SU-DHL-6 (cell line): ENCODE data around the gene ARMC10.

Source experiments
- H2AFZ ChIP-seq: fragments of 200-600 bp; sonication (generic); 2 replicates; pipeline ENCODE4 v1.6.1; 2014; ENCODE audit warnings: low read depth, mild to moderate bottlenecking, moderate library complexity, mixed read lengths, antibody characterized with exemption, low read length; ENCODE audit not compliant: severe bottlenecking
- H3F3A ChIP-seq: fragments of 200-600 bp; shearing (Covaris generic); 2 replicates; pipeline ENCODE4 v1.6.0; 2016; ENCODE audit warnings: antibody characterized with exemption, mild to moderate bottlenecking; ENCODE audit not compliant: insufficient read depth
- H3K27ac ChIP-seq: fragments of 200-600 bp; sonication (generic); 2 replicates; pipeline ENCODE4 v1.5.1; 2016; ENCODE audit warnings: low read depth, mild to moderate bottlenecking, low read length, moderate library complexity, mixed read lengths
- H3K27me3 ChIP-seq: fragments of 200-600 bp; sonication (generic), shearing (Covaris generic); 2 replicates; pipeline ENCODE4 v1.6.0; 2014; ENCODE audit warnings: mild to moderate bottlenecking, low read length
- H3K36me3 ChIP-seq: fragments of 200-600 bp; sonication (generic); 2 replicates; pipeline ENCODE4 v1.6.1; 2014; ENCODE audit warnings: mild to moderate bottlenecking, low read length, mixed read lengths
- H3K4me2 ChIP-seq: fragments of 300-600, 200-600 bp; shearing (Covaris generic), sonication (generic); 2 replicates; pipeline ENCODE4 v1.6.0; 2014; ENCODE audit warnings: low read length, low read depth, mild to moderate bottlenecking; ENCODE audit not compliant: poor library complexity, severe bottlenecking
- H3K4me3 ChIP-seq: fragments of 200-600 bp; sonication (generic); 2 replicates; pipeline ENCODE4 v1.5.1; 2014; ENCODE audit warnings: antibody characterized with exemption, low read length, mild to moderate bottlenecking, mixed read lengths; ENCODE audit not compliant: insufficient read depth, poor library complexity, severe bottlenecking
- H3K79me2 ChIP-seq: fragments of 200-600 bp; sonication (generic); 2 replicates; pipeline ENCODE4 v1.6.1; 2014; ENCODE audit warnings: mild to moderate bottlenecking, low read length, moderate library complexity; ENCODE audit not compliant: insufficient read depth
- H3K9ac ChIP-seq: fragments of 200-600 bp; sonication (generic); 2 replicates; pipeline ENCODE4 v1.7.0; 2014; ENCODE audit warnings: mild to moderate bottlenecking, low read length
- H3K9me2 ChIP-seq: fragments of 200-600 bp; sonication (generic); replicated peaks from 2 replicates; pipeline ENCODE4 v1.6.1; 2014; ENCODE audit warnings: low read length; ENCODE audit not compliant: insufficient read depth
- H3K9me3 ChIP-seq: fragments of 200-600 bp; sonication (generic); 2 replicates; pipeline ENCODE4 v1.6.1; 2014; ENCODE audit warnings: low read length, mixed read lengths; ENCODE audit not compliant: insufficient read depth
- H4K20me1 ChIP-seq: fragments of 200-600 bp; sonication (generic); 2 replicates; pipeline ENCODE4 v1.6.1; 2014; ENCODE audit warnings: low read depth, mild to moderate bottlenecking, antibody characterized with exemption, low read length, moderate library complexity, mixed read lengths
- CTCF ChIP-seq: fragments of 200-600 bp; sonication (generic); IDR thresholded peaks from one replicate; pipeline ENCODE4 v1.5.1; 2017; ENCODE audit warnings: antibody characterized with exemption, mild to moderate bottlenecking, low read length, moderate library complexity; ENCODE audit not compliant: insufficient read depth, poor library complexity, severe bottlenecking
- EZH2phosphoT487 ChIP-seq: fragments of 200-600 bp; sonication (generic), shearing (Covaris generic); conservative IDR thresholded peaks from 2 replicates; pipeline ENCODE4 v1.6.1; 2018; ENCODE audit warnings: mild to moderate bottlenecking, antibody characterized with exemption, low read length, moderate library complexity, mixed read lengths

The ARMC10 gene

GRCh38 chr7:103134836-103135554 lies 60.1 kb downstream of the ARMC10 start:
- Histone ChIP-seq H3K79me2 (no peaks in the 10 kb centered on the region), H3K36me3 (no peaks in the 10 kb centered on the region), H3K9me2 (no peaks in the 10 kb centered on the region), H3K27me3 (no peaks in the 10 kb centered on the region), H2AFZ (no peak overlapping the region), H3F3A (no peaks in the 10 kb centered on the region), H4K20me1 (no peaks in the 10 kb centered on the region), H3K27ac (no peak overlapping the region), H3K9me3 (no peaks in the 10 kb centered on the region), H3K9ac (no peak overlapping the region), H3K4me3 (no peak overlapping the region), H3K4me2 (no peak overlapping the region)
- TF ChIP-seq EZH2phosphoT487 (no peak), CTCF (no peak)

GRCh38 chr7:103140061-103140460 lies 65.1 kb downstream of the ARMC10 start:
- Histone ChIP-seq H3K4me3 (no peak overlapping the region), H3K36me3 (no peaks in the 10 kb centered on the region), H2AFZ (no peak overlapping the region), H3K9ac (no peak overlapping the region), H3K79me2 (0 out of 2 replicates have a peak, but pooled peaks cover under 1% of the 10 kb centered on the region), H3F3A (no peaks in the 10 kb centered on the region), H4K20me1 (no peaks in the 10 kb centered on the region), H3K27ac (no peak overlapping the region), H3K27me3 (no peaks in the 10 kb centered on the region), H3K9me3 (no peaks in the 10 kb centered on the region), H3K4me2 (no peak overlapping the region), H3K9me2 (no peaks in the 10 kb centered on the region)
- TF ChIP-seq EZH2phosphoT487 (no peak), CTCF (no peak)

- no peak overlapping the region for H3K4me2 ChIP-seq
- H3F3A ChIP-seq = no peaks in the 10 kb centered on the region
- no peaks in the 10 kb centered on the region for H3K9me2 ChIP-seq
- no peaks in the 10 kb centered on the region for H3K27me3 ChIP-seq
- no peaks in the 10 kb centered on the region for H3K36me3 ChIP-seq
- no peak overlapping the region for H3K27ac ChIP-seq
- no peak overlapping the region for H3K9ac ChIP-seq
- no peak overlapping the region for H3K4me3 ChIP-seq
- H3K79me2 ChIP-seq = 0 out of 2 replicates have a peak, but pooled peaks cover 6% of the 10 kb centered on the region
- no peaks in the 10 kb centered on the region for H3K9me3 ChIP-seq
- TF ChIP-seq CTCF = no peak
- TF ChIP-seq EZH2phosphoT487 = no peak
- no peak overlapping the region for H2AFZ ChIP-seq
- no peaks in the 10 kb centered on the region for H4K20me1 ChIP-seq
Measured at GRCh38 chr7:103140685-103141084, 65.7 kb downstream of the ARMC10 start.
